ENCODE results near the gene SPEF1.

Gene SPEF1

GRCh38 chr20:3749689-3750531 lies 31.3 kb downstream of the SPEF1 start:
- no peak for FAIRE-seq
- no peak for DNase-seq (ENCODE audit: low spot score)

GRCh38 chr20:3749087-3749688 lies 32.1 kb downstream of the SPEF1 start:
- FAIRE-seq = no peak

GRCh38 chr20:3748073-3748472 lies 33.2 kb downstream of the SPEF1 start:
- no peak for FAIRE-seq
- no peak for DNase-seq (ENCODE audit: low spot score)

More at GRCh38 chr20:3749087-3749688, 32.1 kb downstream of the SPEF1 start:
- DNase-seq (ENCODE audit: low spot score) = no peak

- DNase-seq (ENCODE audit: low spot score) (no peak), FAIRE-seq (no peak)
Measured at GRCh38 chr20:3747471-3747870, 33.8 kb downstream of the SPEF1 start.

GRCh38 chr20:3745686-3746173 lies 35.5 kb downstream of the SPEF1 start:
- no peak for FAIRE-seq
- no peak for DNase-seq (ENCODE audit: low spot score)

- no peak for DNase-seq (ENCODE audit: low spot score)
- FAIRE-seq = no peak
Measured at GRCh38 chr20:3744806-3745685, 36.2 kb downstream of the SPEF1 start.

- no peak for DNase-seq (ENCODE audit: low spot score)
- no peak for FAIRE-seq
Measured at GRCh38 chr20:3744037-3744436, 37.2 kb downstream of the SPEF1 start.

GRCh38 chr20:3743251-3743650 lies 38.0 kb downstream of the SPEF1 start:
- DNase-seq (ENCODE audit: low spot score) = no peak
- FAIRE-seq = no peak

- FAIRE-seq (no peak), DNase-seq (ENCODE audit: low spot score) (no peak)
Measured at GRCh38 chr20:3741836-3742458, 39.3 kb downstream of the SPEF1 start.

- FAIRE-seq (no peak), DNase-seq (ENCODE audit: low spot score) (no peak)
Measured at GRCh38 chr20:3740615-3741301, 40.5 kb downstream of the SPEF1 start.

GRCh38 chr20:3739926-3740451 lies 41.3 kb downstream of the SPEF1 start:
- FAIRE-seq (no peak), DNase-seq (ENCODE audit: low spot score) (no peak)

- FAIRE-seq (no peak), DNase-seq (ENCODE audit: low spot score) (no peak)
Measured at GRCh38 chr20:3739054-3739925, 42.0 kb downstream of the SPEF1 start.

GRCh38 chr20:3738111-3739053 lies 42.9 kb downstream of the SPEF1 start:
- FAIRE-seq (no peak), DNase-seq (ENCODE audit: low spot score) (no peak)

- no peak for DNase-seq (ENCODE audit: low spot score)
- FAIRE-seq = no peak
Measured at GRCh38 chr20:3735768-3736167, 45.5 kb downstream of the SPEF1 start.

- no peak for FAIRE-seq
- DNase-seq (ENCODE audit: low spot score) = no peak
Measured at GRCh38 chr20:3734111-3734843, 47.0 kb downstream of the SPEF1 start.

- DNase-seq (ENCODE audit: low spot score) (no peak), FAIRE-seq (no peak)
Measured at GRCh38 chr20:3733119-3733995, 47.9 kb downstream of the SPEF1 start.
